Lower lobe of right lung (tissue), 2 donors: ENCODE measurements around the gene USP49. TPM values are rescaled to one million over a fixed set of nuclear protein-coding genes. Genes with fewer than 3 reads are reported as not detected.

ENCODE experiments used
- ATAC-seq, 2 donors: fragments of 200-7000 bp; cut with Tn5 transposase; one replicate each; pipeline ENCODE4 v1.9.1; 2020 to 2022; ENCODE audit warnings: mild to moderate bottlenecking in 2 of 2, moderate library complexity in 2 of 2
- DNase-seq: peaks from one replicate; pipeline ENCODE4 v3.0.0-alpha.2; 2020
- H3K27ac ChIP-seq: fragments of 200-600 bp; one replicate; pipeline ENCODE4 v1.8.0; 2022
- H3K27me3 ChIP-seq: fragments of 200-600 bp; one replicate; pipeline ENCODE4 v1.8.0; 2022; ENCODE audit warnings: low read depth
- H3K36me3 ChIP-seq: fragments of 200-600 bp; one replicate; pipeline ENCODE4 v1.8.0; 2022; ENCODE audit warnings: mild to moderate bottlenecking
- H3K4me1 ChIP-seq: fragments of 200-600 bp; one replicate; pipeline ENCODE4 v1.8.0; 2022
- H3K4me3 ChIP-seq: fragments of 200-600 bp; one replicate; pipeline ENCODE4 v1.8.0; 2022; ENCODE audit warnings: mild to moderate bottlenecking
- H3K9me3 ChIP-seq: fragments of 200-600 bp; one replicate; pipeline ENCODE4 v1.8.0; 2022
- CTCF ChIP-seq: fragments of 200-600 bp; IDR thresholded peaks from one replicate; pipeline ENCODE4 v1.8.0; 2022; ENCODE audit warnings: antibody characterized with exemption, mild to moderate bottlenecking
- intact Hi-C: fragments of 100-400 bp; cut with DNase I; formaldehyde crosslinking; loops from one replicate; pipeline ENCODE4 v1.11.0; 2022
- total RNA-seq: library from RNA; stranded (reverse); fragmentation: NEBNext Ultra II Directional; extraction: Animal tissue kit (Norgen Biotek cat#: 25700); gene quantifications from one replicate; pipeline ENCODE4 v1.2.1, GENCODE V29; 2021
- donor health status: DM: no; HTN: yes; CAD: no; lungs with severe emphysema.

Gene USP49
- total RNA-seq, 1 donor from 2014 or later = 3.9 TPM

GRCh38 chr6:41801380-41801779, 93.8 kb downstream of the USP49 start:
- Histone ChIP-seq H3K4me3 (no peak overlapping the region), H3K4me1 (no peaks in the 10 kb centered on the region), H3K27ac (no peak overlapping the region), H3K27me3 (no peaks in the 10 kb centered on the region), H3K9me3 (no peaks in the 10 kb centered on the region), H3K36me3 (peaks cover 31% of the 10 kb centered on the region)
- ATAC-seq = no peak
- TF ChIP-seq CTCF = no peak
- intact Hi-C loops = no loop called here
- DNase-seq = no peak

GRCh38 chr6:41799559-41799911, 95.6 kb downstream of the USP49 start:
- Histone ChIP-seq H3K4me1 (no peaks in the 10 kb centered on the region), H3K4me3 (no peak overlapping the region), H3K9me3 (no peaks in the 10 kb centered on the region), H3K36me3 (peaks cover 33% of the 10 kb centered on the region), H3K27ac (no peak overlapping the region), H3K27me3 (no peaks in the 10 kb centered on the region)
- TF ChIP-seq CTCF = no peak
- intact Hi-C loops = no loop called here
- ATAC-seq (no peak), DNase-seq (no peak)

- Histone ChIP-seq H3K27ac (no peak overlapping the region), H3K36me3 (peaks cover 33% of the 10 kb centered on the region), H3K4me3 (no peak overlapping the region), H3K9me3 (no peaks in the 10 kb centered on the region), H3K4me1 (no peaks in the 10 kb centered on the region), H3K27me3 (no peaks in the 10 kb centered on the region)
- DNase-seq (no peak), ATAC-seq (no peak)
- TF ChIP-seq CTCF = no peak
- intact Hi-C loops = no loop called here
These were observed 96.1 kb downstream of the USP49 start for GRCh38 chr6:41798901-41799558.

GRCh38 chr6:41796474-41796873, 98.7 kb downstream of the USP49 start:
- Histone ChIP-seq H3K27me3 (no peaks in the 10 kb centered on the region), H3K9me3 (no peaks in the 10 kb centered on the region), H3K4me1 (no peaks in the 10 kb centered on the region), H3K27ac (no peak overlapping the region), H3K36me3 (peaks cover 49% of the 10 kb centered on the region), H3K4me3 (no peak overlapping the region)
- TF ChIP-seq CTCF = no peak
- intact Hi-C loops = no loop called here
- ATAC-seq (no peak), DNase-seq (no peak)

- intact Hi-C loops = no loop called here
- no peak for TF ChIP-seq CTCF
- DNase-seq (no peak), ATAC-seq (no peak)
- Histone ChIP-seq H3K4me3 (no peak overlapping the region), H3K27ac (no peak overlapping the region), H3K36me3 (peaks cover 56% of the 10 kb centered on the region), H3K4me1 (peaks cover 14% of the 10 kb centered on the region), H3K9me3 (no peaks in the 10 kb centered on the region), H3K27me3 (no peaks in the 10 kb centered on the region)
These were observed 103.2 kb downstream of the USP49 start for GRCh38 chr6:41791984-41792383.
